ENCODE results near the gene BRD9.
"Not testable (repeated sequence)": the region's sequence is repeated elsewhere in the genome, so short reads cannot be mapped to it uniquely, and the experiment has no call there.

The BRD9 gene

DNA sequence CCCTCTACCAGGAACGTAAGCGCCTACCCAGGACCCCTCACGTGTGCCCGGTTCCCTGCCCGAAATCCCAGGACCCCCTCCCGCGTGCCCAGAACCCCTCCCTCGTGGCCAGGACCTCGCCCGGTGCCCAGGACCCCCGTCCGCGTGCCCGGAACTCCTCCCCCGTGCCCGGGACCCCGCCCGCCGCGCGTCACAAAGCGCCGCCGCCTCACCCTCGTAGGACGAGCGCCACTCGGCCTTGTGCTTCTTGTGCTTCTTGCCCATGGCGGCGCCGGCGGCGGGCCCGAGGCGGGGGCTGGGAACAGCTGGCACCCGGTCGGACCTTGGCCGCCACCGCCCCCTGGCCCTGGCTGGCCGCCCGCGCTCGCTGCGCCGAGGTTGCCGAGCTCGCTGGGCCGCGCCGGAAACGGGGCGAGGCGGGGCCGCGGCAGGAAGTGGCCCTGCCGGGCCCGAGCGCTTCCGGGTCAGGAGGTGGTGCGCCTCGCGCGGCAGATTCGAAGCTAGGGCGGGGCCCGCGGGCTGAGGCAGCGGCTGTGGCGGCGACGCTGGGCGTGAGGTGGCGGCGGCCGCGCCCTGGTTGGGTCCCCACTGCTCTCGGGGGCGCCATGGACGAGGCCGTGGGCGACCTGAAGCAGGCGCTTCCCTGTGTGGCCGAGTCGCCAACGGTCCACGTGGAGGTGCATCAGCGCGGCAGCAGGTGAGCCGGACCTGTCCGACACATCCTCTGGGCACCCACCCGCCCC is at the start of gene BRD9, which contains the start of gene TRIP13:
Gene BRD9, minus strand, starts transcription at position 408 of the 743 bp plus-strand sequence. Its CDS starts 144 bp downstream, at position 264.
Gene TRIP13, plus strand, starts transcription at position 491 of the 743 bp plus-strand sequence. Its CDS starts 115 bp downstream, at position 606.
- peak; percentile 68 to 70 for DNase-seq (ENCODE audit: low read depth in 2 of 2)

DNA sequence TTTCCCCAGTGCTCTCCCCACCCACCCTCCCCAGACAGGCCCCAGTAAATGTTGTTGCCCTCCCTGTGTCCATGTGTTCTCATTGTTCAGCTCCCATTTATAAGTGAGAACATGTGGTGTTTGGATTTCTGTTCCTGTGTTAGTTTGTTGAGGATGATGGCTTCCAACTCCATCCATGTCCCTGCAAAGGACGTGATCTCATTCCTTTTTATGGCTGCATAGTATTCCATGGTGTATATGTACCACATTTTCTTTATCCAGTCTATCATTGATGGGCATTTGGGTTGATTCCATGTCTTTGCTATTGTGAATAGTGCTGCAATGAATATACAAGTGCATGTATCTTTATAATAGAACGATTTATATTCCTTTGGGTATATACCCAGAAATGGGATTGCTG is 48.1 kb upstream of the BRD9 start:
- not testable (repeated sequence) for DNase-seq (ENCODE audit: low read depth in 2 of 2)

DNA sequence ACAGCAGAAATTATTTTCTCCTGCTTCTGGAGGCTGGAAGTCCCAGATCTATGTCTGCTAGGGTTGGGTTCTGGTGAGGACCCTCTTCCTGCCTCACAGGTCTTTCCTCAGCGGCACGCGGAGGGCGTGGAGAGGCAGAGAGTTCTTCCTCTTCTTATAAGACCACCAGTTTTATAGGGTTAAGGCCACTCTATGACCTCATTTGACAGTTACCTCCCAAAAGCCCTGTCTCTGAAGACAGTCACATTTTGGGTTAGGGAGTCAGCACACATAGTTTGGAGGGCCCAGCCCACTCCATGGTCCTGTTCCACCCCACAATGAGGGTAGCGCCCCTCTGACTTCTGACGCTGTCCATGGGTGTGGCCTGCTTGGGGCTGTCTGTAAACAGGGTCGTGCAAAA is 46.8 kb upstream of the BRD9 start:
- no peak for DNase-seq (ENCODE audit: low read depth in 2 of 2)

DNA sequence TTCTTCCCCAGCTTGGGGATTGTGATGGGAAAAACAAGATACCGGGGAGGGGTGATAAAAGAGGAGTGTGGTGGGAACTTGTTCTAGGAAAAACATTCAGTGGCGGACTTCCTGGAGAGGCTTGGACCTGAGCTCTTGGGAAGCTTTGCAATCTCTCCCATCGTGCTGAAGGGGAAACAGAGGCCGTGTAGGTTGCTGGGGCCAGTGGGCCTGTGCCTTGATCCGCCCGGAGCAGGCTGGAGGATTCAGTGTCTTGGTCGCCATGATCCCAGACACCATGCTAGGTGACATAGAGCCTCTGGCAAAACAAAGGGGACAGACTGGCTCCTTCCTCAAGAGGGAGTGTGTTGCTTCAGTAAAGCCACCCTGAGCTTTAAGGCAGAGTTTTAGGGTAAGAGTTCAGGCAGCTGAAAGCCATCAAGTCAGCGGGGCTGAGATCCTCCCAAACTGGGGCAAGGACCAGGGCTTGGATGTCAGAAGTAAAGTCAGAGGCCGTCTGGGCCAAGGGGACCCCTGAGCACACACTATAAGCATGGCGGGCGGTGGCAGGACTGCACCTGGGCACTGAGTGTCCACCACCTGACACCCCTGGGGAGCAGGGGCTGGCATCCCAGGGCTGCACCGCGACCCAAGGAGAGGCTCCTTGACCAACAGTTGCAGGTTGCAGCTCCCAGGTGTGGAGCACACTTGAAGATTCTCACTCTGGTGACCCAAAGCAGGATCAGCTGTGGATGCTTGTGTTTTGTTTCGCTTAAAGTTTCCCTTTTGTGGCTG is 44.7 kb upstream of the BRD9 start:
- DNase-seq (ENCODE audit: low read depth in 2 of 2) = no peak

DNA sequence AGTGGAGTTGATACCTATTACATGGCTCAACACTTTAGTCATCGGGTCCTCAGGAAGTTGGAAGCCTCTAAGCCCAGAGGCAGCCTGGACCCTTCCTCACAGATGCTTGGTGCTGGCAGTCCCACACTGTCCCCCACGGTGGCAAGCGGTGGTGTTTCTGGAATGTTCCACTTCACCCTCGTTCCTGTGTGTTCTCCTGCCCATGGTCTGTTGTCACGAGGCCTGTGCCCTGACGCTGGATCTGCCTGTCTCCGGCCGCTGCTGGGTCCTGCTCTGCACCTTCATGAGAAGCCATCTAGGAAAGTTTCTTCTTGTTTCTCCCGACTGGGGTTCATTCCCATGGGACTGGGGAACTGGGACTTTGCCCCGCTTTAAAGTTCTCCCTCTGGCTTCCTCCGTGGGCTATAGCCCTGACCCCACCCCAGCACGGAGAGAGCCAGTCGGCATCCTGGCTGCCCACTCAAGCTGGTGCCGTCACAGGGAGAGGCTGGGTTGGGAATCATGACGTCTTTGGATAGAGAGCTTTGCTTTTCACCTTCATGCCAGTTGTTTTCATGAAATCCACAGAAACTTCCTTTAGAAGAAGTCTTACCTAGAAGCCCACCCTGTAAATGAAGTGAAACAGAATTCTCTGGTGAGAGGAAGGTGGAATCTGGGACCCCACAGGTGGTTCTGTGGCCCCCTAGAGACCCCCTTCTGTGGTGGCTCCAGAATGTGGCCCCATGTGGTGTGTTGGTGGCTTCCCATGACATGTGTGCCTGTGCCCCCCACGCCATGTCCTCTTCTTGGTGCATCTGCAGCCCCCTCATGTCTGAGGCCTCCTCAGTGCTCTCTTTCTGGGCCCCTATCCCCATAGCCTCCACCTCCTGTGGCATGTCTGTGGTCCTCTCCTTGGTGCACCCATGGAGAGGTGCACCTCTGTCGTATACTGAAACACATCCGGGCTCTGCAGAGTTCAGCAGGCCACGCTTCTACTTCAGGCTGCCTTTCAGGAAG is 43.8 kb upstream of the BRD9 start:
- no peak for DNase-seq (ENCODE audit: low read depth in 2 of 2)

DNA sequence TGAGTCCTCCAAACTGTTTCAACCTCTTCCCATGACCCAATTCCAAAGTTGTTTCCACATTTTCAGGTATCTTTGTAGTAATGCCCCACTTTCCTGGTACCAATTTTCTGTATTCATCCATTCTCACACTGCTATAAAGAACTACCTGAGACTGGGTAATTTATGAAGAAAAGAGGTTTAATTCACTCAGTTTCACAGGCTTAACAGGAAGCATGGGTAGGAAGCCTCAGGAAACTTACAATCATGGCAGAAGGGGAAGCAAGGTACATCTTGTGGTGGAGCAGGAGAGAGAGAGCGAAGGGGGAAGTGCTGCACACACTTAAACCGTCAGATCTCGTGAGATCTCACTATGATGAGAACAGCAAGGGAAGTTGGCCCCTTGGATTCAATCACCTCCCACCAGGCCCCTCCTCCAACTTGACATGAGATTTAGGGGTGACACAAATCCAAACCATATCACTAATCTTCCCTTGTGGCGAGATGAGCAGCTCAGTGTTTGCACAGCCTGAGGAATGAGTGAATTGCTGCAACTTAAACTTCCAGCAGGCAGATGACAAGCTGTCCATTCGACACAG is 43.0 kb upstream of the BRD9 start:
- DNase-seq (ENCODE audit: low read depth in 2 of 2) = no peak

DNA sequence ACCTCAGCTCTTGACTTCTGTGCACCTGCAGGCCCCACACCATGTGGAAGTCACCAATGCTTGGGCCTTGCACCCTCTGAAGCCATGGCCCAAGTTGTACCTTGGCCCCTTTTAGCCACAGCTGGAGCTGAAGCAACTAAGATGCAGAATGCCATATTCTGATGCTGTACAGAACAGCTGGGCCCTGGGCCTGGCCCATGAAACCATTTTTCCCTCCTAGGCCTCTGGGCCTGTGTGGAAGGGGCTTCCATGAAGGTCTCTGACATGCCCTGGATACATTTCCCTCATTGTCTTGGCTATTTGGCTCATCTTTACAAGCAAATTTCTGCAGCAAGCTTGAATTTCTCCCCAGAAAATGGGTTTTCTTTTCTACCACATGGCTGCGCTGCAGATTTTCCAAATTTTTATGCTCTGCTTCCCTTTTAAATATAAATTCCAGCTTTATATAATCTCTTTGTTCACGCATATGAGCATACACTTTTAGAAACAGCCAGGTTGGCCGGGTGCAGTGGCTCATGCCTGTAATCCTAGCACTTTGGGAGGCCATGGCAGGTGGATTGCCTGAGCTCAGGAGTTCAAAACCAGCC is 41.9 kb upstream of the BRD9 start:
- DNase-seq (ENCODE audit: low read depth in 2 of 2) = not testable (repeated sequence)

DNA sequence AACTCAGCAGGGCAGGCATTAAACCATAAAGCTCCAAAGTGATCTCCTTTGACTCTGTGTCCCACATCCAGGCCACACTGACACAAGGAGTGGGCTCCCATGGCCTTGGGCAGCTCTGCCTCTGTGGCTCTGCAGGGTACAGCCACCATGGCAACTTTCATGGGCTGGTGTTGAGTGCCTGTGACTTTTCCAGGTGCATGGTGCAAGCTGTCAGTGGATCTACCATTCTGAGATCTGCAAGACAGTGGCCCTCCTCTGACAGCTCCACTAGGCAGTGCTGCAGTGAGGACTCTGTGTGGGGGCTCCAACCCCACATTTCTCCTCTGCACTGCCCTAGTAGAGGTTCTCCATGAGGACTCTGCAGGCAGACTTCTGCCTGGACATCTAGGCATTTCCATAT is 41.4 kb upstream of the BRD9 start:
- DNase-seq (ENCODE audit: low read depth in 2 of 2) = not testable (repeated sequence)

DNA sequence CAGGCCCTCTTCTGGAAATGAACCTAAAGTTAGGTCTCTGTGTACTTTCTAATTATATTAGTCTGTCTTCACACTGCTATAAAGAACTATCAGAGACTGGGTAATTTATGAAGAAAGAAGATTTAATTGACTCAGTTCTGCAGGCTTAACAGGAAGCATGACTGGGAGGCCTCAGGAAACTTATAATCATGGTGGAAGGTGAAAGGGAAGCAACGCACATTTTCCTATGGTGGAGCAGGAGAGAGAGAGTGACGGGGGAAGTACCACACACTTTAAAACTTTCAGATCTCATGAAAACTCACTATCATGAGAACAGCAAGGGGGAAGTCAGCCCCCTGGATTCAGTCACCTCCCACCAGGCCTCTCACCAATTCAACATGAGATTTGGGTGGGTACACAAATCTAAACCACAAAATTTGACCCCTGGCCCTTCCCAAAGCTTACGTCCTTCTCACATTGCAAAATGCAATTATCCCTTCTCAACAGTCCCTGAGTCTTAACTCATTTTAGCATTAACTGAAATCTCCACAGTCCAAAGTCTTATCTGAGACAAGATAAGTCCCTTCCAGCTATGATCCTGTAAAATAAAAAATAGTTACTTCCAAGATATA is 40.8 kb upstream of the BRD9 start:
- DNase-seq (ENCODE audit: low read depth in 2 of 2) = no peak

DNA sequence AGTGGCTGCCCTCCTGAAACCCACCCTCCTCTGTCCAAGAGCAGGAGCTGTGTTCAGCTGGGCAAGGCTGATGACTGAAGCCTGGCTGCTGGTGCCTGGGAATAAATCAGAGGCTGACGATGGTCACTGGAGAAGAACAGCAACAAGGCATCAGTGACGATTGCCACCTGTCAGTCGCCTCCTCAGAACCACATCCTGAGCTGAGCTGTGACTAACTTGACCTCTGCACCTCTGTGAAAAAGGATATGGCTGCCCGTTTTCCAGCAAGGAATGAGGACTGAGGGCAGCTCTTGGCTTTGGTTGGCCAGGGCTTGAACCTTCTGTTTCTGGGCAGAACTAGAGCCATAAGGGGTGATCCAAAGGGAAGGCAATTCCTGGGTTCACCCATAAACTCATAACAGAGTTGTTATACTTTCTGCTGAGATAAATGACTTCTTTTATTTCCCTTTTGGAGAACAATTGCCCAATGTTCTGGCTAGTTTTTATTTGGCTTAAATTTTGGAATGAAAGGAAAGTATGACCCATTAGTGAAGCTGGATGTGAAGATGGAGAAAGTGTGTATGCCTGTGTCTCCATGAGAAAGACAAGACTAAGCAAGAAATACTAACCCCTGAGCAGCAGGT is 40.1 kb upstream of the BRD9 start:
- no peak for DNase-seq (ENCODE audit: low read depth in 2 of 2)

DNA sequence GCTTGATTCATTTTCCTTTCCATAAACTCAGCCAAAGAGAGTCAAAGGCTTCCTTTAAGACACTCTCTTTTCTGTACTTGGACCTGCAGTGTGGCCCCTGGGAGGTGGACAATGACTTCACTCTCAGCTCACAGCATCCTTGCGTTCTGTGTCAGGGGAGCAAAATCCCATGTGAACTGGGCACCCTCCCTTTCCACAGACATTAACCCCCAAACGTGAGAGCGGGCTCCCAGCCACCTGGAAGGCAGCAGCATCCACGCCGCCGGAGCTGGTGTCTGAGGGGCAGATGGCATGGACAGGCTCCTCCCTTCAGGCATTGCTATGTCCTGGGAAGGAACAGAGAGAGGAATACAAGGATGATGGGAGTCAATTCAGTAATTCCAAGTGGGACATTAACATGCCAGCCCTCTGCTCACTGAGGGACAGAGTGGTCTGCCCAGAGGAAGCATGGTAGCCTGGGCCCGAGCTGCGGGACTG is 39.6 kb upstream of the BRD9 start:
- no peak for DNase-seq (ENCODE audit: low read depth in 2 of 2)

DNA sequence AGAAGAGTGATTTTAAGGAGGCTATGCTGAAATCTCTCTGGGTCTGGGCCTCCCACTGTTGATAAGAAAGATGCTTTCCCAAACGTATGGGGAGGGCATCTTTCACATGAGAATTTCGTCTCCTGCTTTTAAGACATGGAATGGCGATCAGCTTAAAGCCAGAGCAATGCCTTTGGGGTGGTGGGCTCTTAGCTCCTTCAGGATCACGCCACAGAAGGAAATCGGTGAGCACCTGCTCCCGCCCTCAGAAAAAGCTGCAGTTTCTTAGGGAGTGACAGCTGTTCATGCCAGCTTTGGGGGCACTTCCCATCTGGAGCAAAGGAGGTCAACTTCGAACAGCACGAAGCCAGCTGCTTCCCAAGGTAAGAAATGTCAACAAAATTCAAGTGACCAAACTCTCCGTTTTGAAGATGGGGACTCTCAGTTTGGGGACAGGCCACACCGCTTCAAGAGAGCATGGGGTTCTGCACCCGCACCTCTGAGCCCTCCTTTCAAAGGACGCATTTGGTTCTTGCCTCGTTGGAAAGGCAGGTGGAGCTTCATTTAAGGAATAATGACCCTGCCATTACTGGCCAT is 39.1 kb upstream of the BRD9 start:
- DNase-seq (ENCODE audit: low read depth in 2 of 2) = no peak

DNA sequence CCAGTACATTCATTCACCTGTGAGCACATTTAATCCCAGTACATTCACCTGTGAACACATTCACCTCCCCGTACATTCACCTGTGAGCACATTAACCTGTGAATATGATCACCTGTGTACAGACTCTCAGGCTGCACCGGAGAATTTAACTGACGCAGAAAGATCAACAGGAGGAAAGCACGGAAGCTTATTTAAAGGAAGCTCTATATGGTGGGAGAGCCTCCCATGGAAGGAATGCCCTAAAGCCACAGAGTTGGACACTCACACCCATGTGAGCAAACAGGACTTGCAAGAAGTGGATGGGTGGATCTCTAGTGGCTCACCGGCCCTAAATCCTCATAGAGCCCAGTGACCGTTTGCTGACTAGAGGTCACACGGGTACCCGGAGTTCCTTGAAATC is 38.3 kb upstream of the BRD9 start:
- DNase-seq (ENCODE audit: low read depth in 2 of 2) = no peak

DNA sequence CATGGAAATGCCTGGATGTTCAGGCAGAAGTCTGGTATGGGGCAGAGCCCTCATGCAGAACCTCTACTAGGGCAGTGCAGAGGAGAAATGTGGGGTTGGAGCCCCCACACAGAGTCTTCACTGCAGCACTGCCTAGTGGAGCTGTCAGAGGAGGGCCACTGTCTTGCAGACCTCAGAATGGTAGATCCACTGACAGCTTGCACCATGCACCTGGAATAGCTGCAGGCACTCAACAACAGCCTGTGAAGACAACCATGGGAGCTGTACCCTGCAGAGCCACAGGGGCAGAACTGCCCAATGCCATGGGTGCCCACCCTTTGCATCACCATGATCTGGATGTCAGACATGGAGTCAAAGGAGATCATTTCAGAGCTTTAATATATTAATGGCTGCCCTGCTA is 37.0 kb upstream of the BRD9 start:
- no peak for DNase-seq (ENCODE audit: low read depth in 2 of 2)

DNA sequence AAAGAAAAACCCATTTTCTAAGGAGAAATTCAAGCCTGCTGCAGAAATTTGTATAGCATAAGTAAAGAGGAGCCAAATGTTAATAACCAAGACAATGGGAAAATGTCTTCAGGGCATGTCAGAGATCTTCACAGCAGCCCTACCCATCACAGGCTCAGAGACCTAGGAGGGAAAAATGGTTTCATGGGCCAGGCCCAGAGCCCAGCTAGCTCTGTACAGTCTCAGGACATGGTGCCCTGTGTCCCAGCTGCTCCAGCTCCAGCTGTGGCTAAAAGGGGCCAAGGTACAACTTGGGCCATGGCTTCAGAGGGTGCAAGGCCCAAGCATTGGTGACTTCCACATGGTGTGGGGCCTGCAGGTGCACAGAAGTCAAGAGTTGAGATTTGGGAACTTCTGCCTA is 36.6 kb upstream of the BRD9 start:
- not testable (repeated sequence) for DNase-seq (ENCODE audit: low read depth in 2 of 2)

DNA sequence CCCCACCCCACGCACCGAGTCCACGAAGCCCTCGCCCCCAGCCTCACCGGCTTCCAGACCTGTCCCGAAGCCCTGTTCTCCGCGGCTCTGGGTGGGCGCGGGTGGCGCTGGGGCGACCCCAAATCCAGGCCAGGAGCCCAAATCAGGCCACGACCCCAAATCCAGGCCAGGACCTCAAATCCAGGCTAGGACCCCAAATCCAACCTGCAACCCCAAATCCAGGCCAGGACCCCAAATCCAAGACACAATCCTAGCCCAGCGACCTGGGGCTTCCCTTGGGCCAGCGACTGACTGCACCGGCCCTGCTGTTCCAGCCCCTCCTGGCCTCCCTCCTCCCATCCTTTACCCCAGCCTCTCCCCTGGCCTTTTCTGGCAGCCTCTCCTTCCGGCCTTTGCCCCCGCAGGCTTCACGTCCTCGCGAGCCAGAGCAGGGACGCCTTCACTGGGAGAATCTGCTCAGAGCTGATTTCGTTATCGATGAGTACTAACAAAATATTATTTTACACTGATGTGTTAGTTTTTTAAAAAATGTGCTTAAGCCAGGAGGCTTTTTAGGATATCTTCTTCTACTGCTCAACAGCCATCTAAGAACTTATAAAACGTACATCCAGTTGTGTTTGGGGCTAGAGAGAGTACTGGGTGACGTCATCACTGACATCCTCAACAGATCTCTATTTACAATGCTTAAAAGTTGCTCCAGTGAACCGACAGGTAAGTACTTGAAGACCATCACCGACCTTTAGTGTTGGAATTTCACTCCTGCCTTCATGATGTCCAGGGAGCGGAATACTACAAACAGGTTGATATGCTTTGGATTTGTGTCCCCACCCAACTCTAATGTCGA is 34.8 kb upstream of the BRD9 start:
- DNase-seq (ENCODE audit: low read depth in 2 of 2) = no peak

DNA sequence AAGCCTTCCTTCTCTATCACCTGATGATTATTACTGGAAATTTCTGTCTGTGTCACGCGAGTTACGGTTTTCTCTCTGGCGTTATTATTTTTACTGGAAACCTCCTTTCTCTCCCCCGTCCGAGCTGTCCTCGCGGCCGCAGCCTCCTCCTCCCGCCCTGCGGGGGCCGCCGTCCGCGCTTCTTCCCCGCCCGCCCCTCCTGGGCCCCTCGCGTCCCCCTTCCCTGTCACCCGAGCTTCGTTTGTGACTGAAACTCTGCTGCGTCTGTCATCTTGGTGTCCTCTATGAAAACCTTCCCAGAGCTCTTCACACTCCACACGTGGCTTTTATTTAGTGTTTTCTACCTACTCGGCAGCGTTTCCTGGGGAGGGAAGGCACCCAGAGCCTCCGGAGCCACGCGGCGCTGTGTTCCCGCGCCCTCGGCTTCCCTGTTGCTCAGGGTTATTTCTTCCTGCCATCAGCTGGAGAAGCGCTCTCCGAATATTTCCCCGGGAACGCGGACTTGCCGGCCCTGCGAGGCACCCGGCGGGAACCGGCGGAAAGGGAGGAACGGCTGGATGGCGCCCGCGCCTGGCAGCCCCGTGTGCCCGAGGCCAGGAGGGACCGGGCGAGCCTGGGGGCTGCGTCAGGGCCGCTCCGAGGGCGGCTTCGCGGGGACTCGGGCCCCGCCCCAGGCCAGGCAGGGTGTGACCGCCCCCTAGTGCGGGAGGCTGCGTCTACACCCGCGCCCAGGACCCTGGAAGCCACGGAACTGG is 34.0 kb upstream of the BRD9 start:
- no peak for DNase-seq (ENCODE audit: low read depth in 2 of 2)

DNA sequence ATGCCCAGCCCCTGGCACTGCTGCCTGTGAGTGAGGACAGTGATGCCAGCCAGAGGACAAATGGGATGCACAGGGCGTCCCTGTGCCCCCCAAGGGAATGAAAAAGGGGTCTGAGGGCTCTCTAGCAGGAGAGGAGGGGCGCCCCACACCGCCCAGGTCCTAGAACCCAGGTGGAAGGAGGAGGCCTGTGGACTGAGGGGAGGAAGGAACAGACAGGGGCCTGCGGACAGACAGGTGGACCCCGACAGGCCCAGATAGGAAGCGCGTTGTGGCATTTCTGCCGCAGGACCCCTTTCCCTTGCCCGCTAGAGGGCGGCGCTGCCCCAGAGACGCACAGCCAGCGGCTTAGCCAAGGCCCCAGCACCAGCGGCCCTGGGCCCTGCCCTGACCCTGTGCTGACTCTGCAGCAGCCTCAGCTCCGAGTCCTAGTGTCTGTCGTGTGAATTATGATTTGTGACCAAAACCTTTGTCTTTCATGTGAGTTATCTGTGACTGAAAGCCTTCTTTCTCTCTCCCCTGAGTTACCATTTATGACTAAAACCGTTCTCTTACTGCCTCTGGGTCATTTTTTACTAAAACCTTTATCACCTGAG is 30.8 kb upstream of the BRD9 start:
- DNase-seq (ENCODE audit: low read depth in 2 of 2) = peak; percentile 35 to 42

All from activated CD8-positive, alpha-beta memory T cell treated with anti-CD3 and anti-CD28 coated beads for 4 hours (primary cell).